ENCODE measurements around the gene BABAM2.
"Not testable (repeated sequence)": the region's sequence is repeated elsewhere in the genome, so short reads cannot be mapped to it uniquely, and the experiment has no call there.

DNA sequence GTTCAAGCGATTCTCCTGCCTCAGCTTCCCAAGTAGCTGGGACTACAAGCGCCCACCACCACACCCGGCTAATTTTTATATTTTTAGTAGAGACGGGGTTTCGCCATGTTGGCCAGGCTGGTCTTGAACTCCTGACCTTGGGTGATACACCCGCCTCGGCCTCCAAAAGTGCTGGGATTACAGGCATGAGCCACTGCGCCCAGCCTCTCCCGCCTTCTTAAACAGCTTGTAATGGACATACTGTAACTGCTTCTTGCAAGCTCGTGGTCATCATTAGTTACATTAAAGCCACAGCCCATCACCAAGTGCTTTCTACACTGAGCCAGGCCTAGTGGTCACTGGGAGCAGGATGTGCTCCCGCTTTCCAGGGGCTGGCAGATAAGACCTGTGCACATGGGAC is 444.7 kb downstream of the BABAM2 start:
- TF ChIP-seq POLR2A, POLR2AphosphoS5 (IDR thresholded peaks at IDR 0.05): not testable (repeated sequence)
- TF ChIP-seq, protein P1, sequence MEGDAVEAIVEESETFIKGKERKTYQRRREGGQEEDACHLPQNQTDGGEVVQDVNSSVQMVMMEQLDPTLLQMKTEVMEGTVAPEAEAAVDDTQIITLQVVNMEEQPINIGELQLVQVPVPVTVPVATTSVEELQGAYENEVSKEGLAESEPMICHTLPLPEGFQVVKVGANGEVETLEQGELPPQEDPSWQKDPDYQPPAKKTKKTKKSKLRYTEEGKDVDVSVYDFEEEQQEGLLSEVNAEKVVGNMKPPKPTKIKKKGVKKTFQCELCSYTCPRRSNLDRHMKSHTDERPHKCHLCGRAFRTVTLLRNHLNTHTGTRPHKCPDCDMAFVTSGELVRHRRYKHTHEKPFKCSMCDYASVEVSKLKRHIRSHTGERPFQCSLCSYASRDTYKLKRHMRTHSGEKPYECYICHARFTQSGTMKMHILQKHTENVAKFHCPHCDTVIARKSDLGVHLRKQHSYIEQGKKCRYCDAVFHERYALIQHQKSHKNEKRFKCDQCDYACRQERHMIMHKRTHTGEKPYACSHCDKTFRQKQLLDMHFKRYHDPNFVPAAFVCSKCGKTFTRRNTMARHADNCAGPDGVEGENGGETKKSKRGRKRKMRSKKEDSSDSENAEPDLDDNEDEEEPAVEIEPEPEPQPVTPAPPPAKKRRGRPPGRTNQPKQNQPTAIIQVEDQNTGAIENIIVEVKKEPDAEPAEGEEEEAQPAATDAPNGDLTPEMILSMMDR (IDR thresholded peaks at IDR 0.05) = not testable (repeated sequence)
